H9 (cell line): ENCODE data around the gene MARCOL. TPM values are rescaled to one million over a fixed set of nuclear protein-coding genes. Genes with fewer than 3 reads are reported as not detected.

Experiments
- DNase-seq: peaks from one replicate; pipeline ENCODE4 v3.0.0-alpha.2; 2017
- H2AFZ ChIP-seq: one replicate; pipeline ENCODE4 v1.6.1; 2013; ENCODE audit warnings: mild to moderate bottlenecking, low read length, control low read depth, moderate library complexity
- H2AK5ac ChIP-seq: 2 replicates; pipeline ENCODE4 v1.6.1; 2013; ENCODE audit warnings: low read length, control low read depth, mixed read lengths; ENCODE audit not compliant: insufficient read length
- H2BK120ac ChIP-seq: one replicate; pipeline ENCODE4 v1.6.1; 2013; ENCODE audit warnings: low read depth, mild to moderate bottlenecking, low read length, control low read depth, inconsistent platforms; ENCODE audit not compliant: poor library complexity, severe bottlenecking
- H2BK12ac ChIP-seq: 2 replicates; pipeline ENCODE4 v1.6.1; 2013; ENCODE audit warnings: low read length, control low read depth, mixed read lengths, low read depth; ENCODE audit not compliant: insufficient read length
- H2BK15ac ChIP-seq: 2 replicates; pipeline ENCODE4 v1.6.1; 2013; ENCODE audit warnings: low read depth, low read length, control low read depth
- H2BK20ac ChIP-seq: one replicate; pipeline ENCODE4 v1.6.1; 2013; ENCODE audit warnings: low read depth, mild to moderate bottlenecking, low read length, control low read depth, inconsistent platforms; ENCODE audit not compliant: poor library complexity, severe bottlenecking
- H2BK5ac ChIP-seq: 2 replicates; pipeline ENCODE4 v1.6.1; 2013; ENCODE audit warnings: low read length, control low read depth, mixed read lengths; ENCODE audit not compliant: insufficient read length
- H3K14ac ChIP-seq: 2 replicates; pipeline ENCODE4 v1.6.1; 2013; ENCODE audit warnings: low read length, control low read depth; ENCODE audit not compliant: insufficient read depth
- H3K18ac ChIP-seq: 2 replicates; pipeline ENCODE4 v1.6.1; 2013; ENCODE audit warnings: low read depth, mild to moderate bottlenecking, mixed read lengths, low read length, control low read depth; ENCODE audit not compliant: insufficient read length
- H3K23ac ChIP-seq: 2 replicates; pipeline ENCODE4 v1.6.1; 2013; ENCODE audit warnings: low read length, control low read depth, mixed read lengths, low read depth; ENCODE audit not compliant: insufficient read length
- H3K23me2 ChIP-seq: 2 replicates; pipeline ENCODE4 v1.6.1; 2013; ENCODE audit warnings: low read depth, mild to moderate bottlenecking, mixed read lengths, low read length, control low read depth; ENCODE audit not compliant: insufficient read length, poor library complexity, severe bottlenecking
- H3K27ac ChIP-seq: 2 replicates; pipeline ENCODE4 v1.5.1; 2013; ENCODE audit warnings: low read length, control low read depth, mixed read lengths, low read depth; ENCODE audit not compliant: insufficient read length
- H3K27me3 ChIP-seq: 2 replicates; pipeline ENCODE4 v1.6.1; 2013; ENCODE audit warnings: low read length, control low read depth, inconsistent platforms; ENCODE audit not compliant: insufficient read depth
- H3K4ac ChIP-seq: 2 replicates; pipeline ENCODE4 v1.6.1; 2013; ENCODE audit warnings: low read depth, mild to moderate bottlenecking, control low read depth, inconsistent platforms, low read length, moderate library complexity
- H3K4me1 ChIP-seq: 2 replicates; pipeline ENCODE4 v1.6.1; 2013; ENCODE audit warnings: low read length, control low read depth, inconsistent platforms; ENCODE audit not compliant: insufficient read depth
- H3K4me2 ChIP-seq: 2 replicates; pipeline ENCODE4 v1.6.1; 2013; ENCODE audit warnings: low read length, control low read depth, mixed read lengths; ENCODE audit not compliant: insufficient read length, insufficient read depth
- H3K56ac ChIP-seq: 2 replicates; pipeline ENCODE4 v1.6.1; 2013; ENCODE audit warnings: low read depth, mild to moderate bottlenecking, mixed read lengths, low read length, control low read depth; ENCODE audit not compliant: insufficient read length
- H3K79me1 ChIP-seq: 2 replicates; pipeline ENCODE4 v1.6.1; 2013; ENCODE audit warnings: low read depth, mild to moderate bottlenecking, moderate library complexity, low read length, control low read depth, inconsistent platforms; ENCODE audit not compliant: insufficient read depth, poor library complexity, severe bottlenecking
- H3K79me2 ChIP-seq: 2 replicates; pipeline ENCODE4 v1.6.1; 2013; ENCODE audit warnings: low read length, control low read depth, inconsistent platforms; ENCODE audit not compliant: insufficient read depth
- H3K9ac ChIP-seq: 2 replicates; pipeline ENCODE4 v1.6.1; 2013; ENCODE audit warnings: low read length, control low read depth, mixed read lengths; ENCODE audit not compliant: insufficient read length; ENCODE audit errors: extremely low read depth
- H3K9me3 ChIP-seq: one replicate; pipeline ENCODE4 v1.6.1; 2013; ENCODE audit warnings: low read depth, low read length, inconsistent platforms; ENCODE audit not compliant: control insufficient read depth
- H3T11ph ChIP-seq: one replicate; pipeline ENCODE4 v1.6.1; 2013; ENCODE audit warnings: mild to moderate bottlenecking, low read length, control low read depth, inconsistent platforms
- H4K20me1 ChIP-seq: one replicate; pipeline ENCODE4 v1.6.1; 2013; ENCODE audit not compliant: control insufficient read depth, insufficient read length, insufficient read depth
- H4K5ac ChIP-seq: 2 replicates; pipeline ENCODE4 v1.6.1; 2013; ENCODE audit warnings: low read depth, mild to moderate bottlenecking, mixed read lengths, low read length, control low read depth; ENCODE audit not compliant: insufficient read length
- H4K8ac ChIP-seq: replicated peaks from 2 replicates; pipeline ENCODE4 v1.6.1; 2013; ENCODE audit warnings: low read length, control low read depth, mixed read lengths, low read depth; ENCODE audit not compliant: insufficient read length
- H4K91ac ChIP-seq: 2 replicates; pipeline ENCODE4 v1.6.1; 2013; ENCODE audit warnings: low read depth, mild to moderate bottlenecking, moderate library complexity, mixed read lengths, low read length, control low read depth; ENCODE audit not compliant: insufficient read length
- H3K27ac Mint-ChIP-seq, 3 experiments: 2 replicates in 2 of 3; 3 replicates in 1 of 3; pipeline ENCODE4 v1.8.0; 2020 to 2021; ENCODE audit warnings: mixed read lengths in 3 of 3, mild to moderate bottlenecking in 1 of 3, moderate library complexity in 1 of 3
- H3K27me3 Mint-ChIP-seq: 2 replicates; pipeline ENCODE4 v1.8.0; 2021; ENCODE audit warnings: low read depth, mild to moderate bottlenecking, moderate library complexity, mixed read lengths
- H3K36me3 Mint-ChIP-seq, 3 experiments: 2 replicates in 2 of 3; 3 replicates in 1 of 3; pipeline ENCODE4 v1.8.0; 2020 to 2021; ENCODE audit warnings: low read depth in 3 of 3, mixed read lengths in 3 of 3; ENCODE audit not compliant: insufficient read depth in 1 of 3
- H3K4me1 Mint-ChIP-seq, 2 experiments: 2 replicates each; pipeline ENCODE4 v1.8.0; 2020; ENCODE audit warnings: mixed read lengths in 2 of 2
- H3K4me3 Mint-ChIP-seq, 2 experiments: 2 replicates in 1 of 2; 3 replicates in 1 of 2; pipeline ENCODE4 v1.8.0; 2020 to 2021; ENCODE audit warnings: mild to moderate bottlenecking in 2 of 2, mixed read lengths in 2 of 2, moderate library complexity in 1 of 2
- H3K9me3 Mint-ChIP-seq, 2 experiments: 2 replicates in 1 of 2; 3 replicates in 1 of 2; pipeline ENCODE4 v1.8.0; 2020; ENCODE audit warnings: mild to moderate bottlenecking in 2 of 2, mixed read lengths in 2 of 2, moderate library complexity in 1 of 2
- WGBS: extraction: QIAGEN DNeasy Blood & Tissue Kit; methylation state at CpG from one replicate; pipeline ENCODE4 v1.1.7; 2013; ENCODE audit warnings: missing lambda C conversion rate, low lambda C conversion rate, mixed read lengths; ENCODE audit not compliant: insufficient read length; ENCODE audit errors: extremely low coverage; 5-methylcytosine and 5-hydroxymethylcytosine counted together
- total RNA-seq: library from RNA; stranded (reverse); gene quantifications from 2 replicates; pipeline ENCODE4 v1.2.1, GENCODE V29; 2021
- TF ChIP-seq, protein P1 (sequence below): fragments of 200-600 bp; sonication (generic); conservative IDR thresholded peaks from 3 replicates; pipeline ENCODE4 v1.8.0; 2021; ENCODE audit warnings: antibody characterized with exemption, mild to moderate bottlenecking

MARCOL gene
- total RNA-seq, 1 experiment from 2014 or later, result not detected

DNA sequence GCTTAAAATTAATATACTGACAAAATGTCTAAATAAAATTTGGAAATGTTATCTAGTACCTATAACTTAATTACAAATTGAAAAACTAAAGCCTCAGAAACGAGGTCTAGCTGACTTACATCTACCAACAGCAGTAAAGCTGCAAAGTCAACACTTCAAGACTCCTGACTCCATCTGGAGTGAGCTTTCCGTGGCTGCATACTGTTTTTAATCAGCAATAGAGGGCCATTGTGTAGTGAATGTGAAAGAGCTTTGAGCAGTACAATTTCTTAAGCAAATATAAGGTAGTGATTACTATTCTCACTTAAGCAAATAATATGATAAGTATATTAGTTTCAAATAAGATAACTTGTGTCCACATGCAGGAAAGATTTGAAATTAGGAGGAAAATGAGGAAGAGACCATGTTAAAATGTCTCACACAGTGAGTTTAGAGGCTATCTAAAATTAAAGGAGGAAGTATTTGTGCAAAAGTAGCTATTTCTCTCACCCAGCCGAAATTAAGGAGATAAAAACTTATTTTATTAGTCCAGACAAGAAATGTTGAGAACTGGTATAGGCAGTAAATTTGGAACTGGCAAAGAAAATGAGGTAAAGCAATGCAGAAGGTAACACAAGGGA lies 29.1 kb upstream of the MARCOL start:
- no peak overlapping the region; a peak in 1 of 7 replicates for H3K27ac Mint-ChIP-seq
- no peak overlapping the region for H3K56ac ChIP-seq
- no peak overlapping the region for H2BK12ac ChIP-seq
- H3K4me1 ChIP-seq, result no peaks in the 10 kb centered on the region
- H3K36me3 Mint-ChIP-seq, result no peaks in the 10 kb centered on the region
- H3K79me2 ChIP-seq, result no peaks in the 10 kb centered on the region
- no peak overlapping the region for H3K14ac ChIP-seq
- no peak overlapping the region for H2AFZ ChIP-seq
- no peak overlapping the region for H3T11ph ChIP-seq
- H3K27ac ChIP-seq, result no peak overlapping the region
- no peaks in the 10 kb centered on the region for H3K9me3 ChIP-seq
- no peaks in the 10 kb centered on the region for H3K79me1 ChIP-seq
- no peaks in the 10 kb centered on the region for H4K20me1 ChIP-seq
- H3K23ac ChIP-seq, result no peak overlapping the region
- no peaks in the 10 kb centered on the region for H3K23me2 ChIP-seq
- H3K27me3 Mint-ChIP-seq, result no peaks in the 10 kb centered on the region
- no peak overlapping the region for H4K5ac ChIP-seq
- no peak overlapping the region for H4K91ac ChIP-seq
- H3K9ac ChIP-seq, result no peak overlapping the region
- no peaks in the 10 kb centered on the region for H3K4me1 Mint-ChIP-seq
- TF ChIP-seq, protein P1, sequence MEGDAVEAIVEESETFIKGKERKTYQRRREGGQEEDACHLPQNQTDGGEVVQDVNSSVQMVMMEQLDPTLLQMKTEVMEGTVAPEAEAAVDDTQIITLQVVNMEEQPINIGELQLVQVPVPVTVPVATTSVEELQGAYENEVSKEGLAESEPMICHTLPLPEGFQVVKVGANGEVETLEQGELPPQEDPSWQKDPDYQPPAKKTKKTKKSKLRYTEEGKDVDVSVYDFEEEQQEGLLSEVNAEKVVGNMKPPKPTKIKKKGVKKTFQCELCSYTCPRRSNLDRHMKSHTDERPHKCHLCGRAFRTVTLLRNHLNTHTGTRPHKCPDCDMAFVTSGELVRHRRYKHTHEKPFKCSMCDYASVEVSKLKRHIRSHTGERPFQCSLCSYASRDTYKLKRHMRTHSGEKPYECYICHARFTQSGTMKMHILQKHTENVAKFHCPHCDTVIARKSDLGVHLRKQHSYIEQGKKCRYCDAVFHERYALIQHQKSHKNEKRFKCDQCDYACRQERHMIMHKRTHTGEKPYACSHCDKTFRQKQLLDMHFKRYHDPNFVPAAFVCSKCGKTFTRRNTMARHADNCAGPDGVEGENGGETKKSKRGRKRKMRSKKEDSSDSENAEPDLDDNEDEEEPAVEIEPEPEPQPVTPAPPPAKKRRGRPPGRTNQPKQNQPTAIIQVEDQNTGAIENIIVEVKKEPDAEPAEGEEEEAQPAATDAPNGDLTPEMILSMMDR, result no peak
- no peak overlapping the region for H2BK120ac ChIP-seq
- no peak overlapping the region for H2AK5ac ChIP-seq
- no peak for DNase-seq
- H3K4me3 Mint-ChIP-seq, result no peak overlapping the region
- no peak overlapping the region for H2BK15ac ChIP-seq
- no peak overlapping the region for H2BK20ac ChIP-seq
- H3K4me2 ChIP-seq, result no peak overlapping the region
- WGBS, result no CpG with 5 or more reads among the region's 3 CpGs
- H3K9me3 Mint-ChIP-seq, result no peaks in the 10 kb centered on the region
- no peaks in the 10 kb centered on the region for H3K27me3 ChIP-seq
- no peak overlapping the region for H3K4ac ChIP-seq
- no peak overlapping the region for H4K8ac ChIP-seq
- no peak overlapping the region for H2BK5ac ChIP-seq
- no peak overlapping the region for H3K18ac ChIP-seq
